Measurements from ENCODE around the gene POLDIP3.

The POLDIP3 gene, protein sequence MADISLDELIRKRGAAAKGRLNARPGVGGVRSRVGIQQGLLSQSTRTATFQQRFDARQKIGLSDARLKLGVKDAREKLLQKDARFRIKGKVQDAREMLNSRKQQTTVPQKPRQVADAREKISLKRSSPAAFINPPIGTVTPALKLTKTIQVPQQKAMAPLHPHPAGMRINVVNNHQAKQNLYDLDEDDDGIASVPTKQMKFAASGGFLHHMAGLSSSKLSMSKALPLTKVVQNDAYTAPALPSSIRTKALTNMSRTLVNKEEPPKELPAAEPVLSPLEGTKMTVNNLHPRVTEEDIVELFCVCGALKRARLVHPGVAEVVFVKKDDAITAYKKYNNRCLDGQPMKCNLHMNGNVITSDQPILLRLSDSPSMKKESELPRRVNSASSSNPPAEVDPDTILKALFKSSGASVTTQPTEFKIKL

DNA sequence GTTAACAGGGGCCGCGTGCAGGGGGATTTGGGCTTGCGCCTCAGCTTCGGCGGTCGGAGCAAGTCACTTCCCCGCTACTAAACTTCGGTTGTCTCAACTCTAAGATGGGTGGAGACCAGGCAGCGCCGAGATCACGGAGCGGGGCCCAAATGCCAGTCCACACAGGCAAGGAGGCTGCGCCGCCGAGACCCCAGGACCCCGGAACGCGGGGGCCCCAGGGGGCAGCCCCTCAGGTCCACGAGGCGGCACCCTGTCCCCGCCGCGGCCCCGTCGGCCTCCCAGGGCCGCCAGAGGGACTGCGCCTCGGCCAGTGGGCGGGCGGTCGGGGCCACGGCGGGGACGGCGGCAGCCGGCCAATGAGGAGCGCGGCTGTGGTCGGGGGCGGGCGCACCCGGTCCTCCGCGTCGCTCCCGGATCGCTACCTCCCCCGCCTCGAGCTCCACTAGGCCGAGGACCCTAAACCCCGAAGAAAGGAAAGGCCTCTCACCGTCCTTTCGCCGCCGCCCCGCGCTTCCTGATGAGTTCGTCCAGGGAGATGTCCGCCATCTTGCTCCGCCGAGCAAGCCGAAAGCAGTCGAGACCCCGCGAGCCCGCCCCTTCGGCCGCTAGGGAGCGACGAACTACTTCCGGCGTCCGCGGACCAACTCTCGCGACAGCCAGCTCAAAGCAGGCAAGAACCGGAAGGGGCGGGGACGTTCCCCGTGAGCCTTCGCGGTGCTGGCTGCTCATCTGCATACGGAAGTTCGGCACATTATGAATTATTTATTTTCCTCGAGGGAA lies at the start of gene POLDIP3:
POLDIP3 (minus strand) TSS at position 572 of the 780 bp plus-strand sequence; CDS start at position 546, 26 bp downstream.
- peak; percentile 99 for DNase-seq (ENCODE audit: low read depth)

DNA sequence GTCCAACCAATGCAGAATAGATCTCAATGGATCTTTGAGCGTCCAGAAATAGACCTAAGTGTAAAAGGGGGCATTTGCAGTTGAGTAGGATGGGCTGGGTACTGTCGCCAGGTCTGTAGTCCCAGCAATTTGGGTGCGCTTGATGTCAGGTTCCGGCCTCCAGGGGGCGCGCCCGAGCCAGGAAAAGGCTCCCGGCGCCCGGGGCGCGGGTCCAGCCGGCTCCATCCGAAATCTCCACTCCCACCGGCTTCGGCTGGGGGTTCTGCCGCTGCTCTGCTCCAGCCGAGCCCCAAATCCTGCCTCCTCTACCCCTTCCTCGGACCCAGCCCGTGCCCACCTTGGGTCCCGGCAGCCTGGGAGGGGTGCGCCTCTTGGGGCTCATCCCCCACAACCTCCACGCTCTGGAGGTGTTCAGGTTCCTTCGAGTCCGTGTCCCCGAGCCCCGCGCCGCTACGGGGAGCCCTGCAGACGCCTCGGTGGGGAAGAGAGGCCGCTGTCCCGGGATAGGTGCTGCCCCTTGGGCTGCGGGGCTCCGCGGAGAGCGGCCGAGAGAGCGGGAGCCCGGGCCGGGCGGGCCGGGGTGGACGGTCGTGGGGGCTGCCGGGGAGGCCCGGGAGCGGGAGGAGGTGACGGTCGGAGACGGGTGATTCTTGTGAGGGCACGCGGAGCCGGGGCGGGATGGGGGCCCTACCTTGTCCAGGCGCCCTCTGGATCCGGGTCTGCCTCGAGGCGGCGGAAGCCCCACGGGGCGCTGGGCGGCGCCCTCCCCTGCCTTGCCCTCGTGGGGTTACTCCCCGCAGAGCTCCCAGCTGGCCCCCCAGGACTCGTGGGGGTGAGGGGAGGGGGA lies 47.5 kb upstream of the POLDIP3 start:
- DNase-seq (ENCODE audit: low read depth): peak; percentile 79

DNA sequence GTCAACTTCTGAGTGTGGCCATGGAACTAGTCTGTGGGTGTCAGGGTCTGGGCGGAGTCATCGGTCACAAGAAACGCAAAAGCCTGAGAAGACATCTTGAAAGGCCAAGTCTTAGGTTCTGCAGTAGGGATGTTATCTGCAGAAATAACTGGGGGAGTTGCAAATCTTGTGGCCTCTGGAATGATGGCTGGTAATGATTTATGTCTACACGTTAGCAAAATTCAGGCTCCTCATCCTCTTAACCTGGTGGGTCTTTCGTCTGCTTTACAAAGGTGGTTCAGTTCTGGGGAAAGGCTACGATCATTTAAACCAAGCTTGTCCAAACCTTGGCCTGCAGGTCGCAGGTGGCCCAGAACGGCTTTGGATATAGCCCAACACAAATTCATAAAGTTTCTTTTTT lies 41.9 kb upstream of the POLDIP3 start:
- DNase-seq (ENCODE audit: low read depth): no peak

DNA sequence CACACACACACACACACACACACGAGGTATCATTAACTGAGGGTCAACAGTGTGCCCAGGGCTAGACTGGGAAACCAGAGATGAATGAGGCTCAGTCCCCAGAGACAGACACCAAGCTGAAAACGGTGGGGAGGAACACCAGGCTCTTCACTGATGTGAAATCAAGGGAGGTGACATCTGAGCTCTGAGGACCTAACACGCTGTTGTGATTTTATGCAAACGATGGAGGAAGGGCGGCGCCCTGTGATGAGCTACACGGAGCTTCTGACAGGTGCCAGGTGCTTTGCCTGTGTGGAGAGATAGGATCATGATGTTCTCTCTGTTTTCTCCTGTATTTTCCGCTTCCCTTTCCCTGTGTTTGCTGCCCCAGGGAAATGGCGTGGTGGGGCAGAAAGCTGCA lies 41.0 kb upstream of the POLDIP3 start:
- no peak for DNase-seq (ENCODE audit: low read depth)

DNA sequence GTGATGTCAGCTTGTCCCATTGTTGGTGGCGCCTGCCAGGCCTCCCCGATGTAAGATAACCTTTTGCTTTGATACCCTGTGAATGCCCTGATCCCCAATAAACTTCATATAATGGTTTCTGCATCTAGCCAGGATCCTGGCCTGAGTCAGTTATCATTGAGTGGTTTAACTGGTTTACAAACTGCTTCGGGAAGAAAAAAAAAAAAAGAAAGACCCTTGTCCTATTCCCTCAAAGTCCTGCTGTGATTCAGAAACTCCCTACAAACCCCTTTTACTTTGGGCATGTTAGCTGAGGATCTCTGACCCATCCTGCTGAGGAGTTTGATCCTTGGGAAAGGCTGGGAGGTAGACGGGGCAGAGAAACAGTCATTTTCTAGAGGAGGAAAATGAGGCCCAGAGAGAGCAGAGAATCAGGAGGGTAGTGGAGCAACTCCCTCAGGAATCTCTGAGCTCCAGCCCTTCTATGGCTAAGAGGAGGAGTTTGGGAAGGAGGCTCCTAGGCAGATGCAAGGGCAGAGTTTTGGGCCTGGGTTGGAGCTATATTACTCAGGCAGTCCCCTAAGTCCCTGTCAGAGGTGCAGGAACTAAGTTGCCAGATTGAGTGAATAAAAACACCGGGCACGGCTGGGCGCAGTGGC lies 39.9 kb upstream of the POLDIP3 start:
- DNase-seq (ENCODE audit: low read depth): no peak

DNA sequence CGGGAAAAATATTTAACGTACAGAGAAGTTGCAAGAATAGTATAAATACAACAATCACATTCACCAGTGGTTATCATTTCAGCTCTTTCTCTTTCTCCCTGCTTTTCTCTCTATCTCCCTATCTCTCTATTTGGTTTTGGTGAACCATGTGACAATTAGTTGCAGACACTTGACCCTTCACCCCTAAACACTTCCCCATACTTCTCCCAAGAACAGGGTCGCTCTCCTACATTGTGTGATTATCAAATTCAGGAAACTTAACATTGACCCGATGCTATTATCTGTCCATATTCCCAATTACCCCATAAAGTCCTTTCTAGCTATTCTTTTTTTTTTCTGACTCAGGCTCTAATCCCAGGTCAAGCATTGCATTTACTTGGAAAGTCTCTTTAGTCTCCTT lies 39.3 kb upstream of the POLDIP3 start:
- DNase-seq (ENCODE audit: low read depth): no peak

DNA sequence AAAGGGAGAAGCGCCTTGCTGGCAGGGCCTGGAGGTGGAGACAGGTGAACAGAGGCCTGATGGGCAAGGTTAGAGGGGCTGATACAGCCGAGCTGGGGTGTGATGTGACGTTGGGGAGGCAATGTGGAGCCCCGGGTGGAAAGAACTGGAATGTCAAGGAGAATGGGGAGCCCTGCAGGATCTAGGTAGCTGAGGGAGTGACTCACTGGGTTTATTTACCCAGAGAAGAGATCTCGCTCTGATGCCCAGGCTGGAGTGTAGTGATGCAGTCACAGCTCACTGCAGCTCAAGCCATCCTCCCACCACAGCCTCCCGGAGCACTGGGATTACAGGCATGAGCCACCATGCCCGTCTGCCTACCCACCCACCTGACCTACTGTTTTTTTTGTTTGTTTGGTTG lies 36.5 kb upstream of the POLDIP3 start:
- peak; percentile 82 for DNase-seq (ENCODE audit: low read depth)

DNA sequence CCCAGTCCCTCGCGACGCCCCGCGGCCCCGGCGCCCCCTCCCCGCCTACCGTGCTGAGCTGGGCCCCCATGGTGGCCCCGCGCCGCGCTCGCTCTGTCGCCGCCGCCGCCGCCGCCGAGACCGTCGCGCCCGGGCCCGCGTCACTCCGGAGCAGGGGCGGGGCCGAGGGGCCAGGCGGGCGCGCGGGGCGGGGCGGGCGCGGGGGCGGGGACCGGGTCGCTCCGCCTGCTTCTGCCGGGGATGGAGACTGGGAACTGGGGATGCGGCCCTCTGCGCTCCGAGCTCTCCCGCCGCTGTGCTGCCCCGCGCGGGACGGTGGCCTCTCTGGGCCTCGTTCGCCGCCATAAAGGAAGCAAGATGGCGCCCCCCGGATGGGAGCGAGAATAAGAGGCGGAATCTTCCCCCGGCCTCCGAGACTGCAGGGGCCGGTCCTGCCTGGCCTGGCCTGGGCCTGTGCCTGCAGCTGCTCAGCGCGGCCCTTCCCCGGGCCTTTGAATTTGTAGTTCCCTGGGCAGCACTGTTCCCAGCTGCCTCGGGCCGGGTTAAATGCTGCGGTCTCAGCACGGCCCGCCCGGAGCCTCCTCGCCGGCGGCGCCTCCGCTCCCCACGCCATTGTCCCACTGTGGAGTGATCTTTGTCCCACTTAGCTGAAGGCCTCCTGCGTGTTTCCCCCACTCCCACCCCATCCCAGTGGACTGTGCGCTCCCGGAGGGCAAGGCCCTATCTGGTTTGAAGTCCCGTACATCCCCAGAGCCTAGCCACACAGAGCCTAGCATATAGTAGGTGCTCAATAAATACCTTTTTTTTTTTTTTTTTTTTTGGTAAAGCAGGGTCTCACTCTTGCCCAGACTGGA lies 34.8 kb upstream of the POLDIP3 start, which contains the start of gene CYB5R3:
CYB5R3 (minus strand) TSS at position 147 of the 854 bp plus-strand sequence; CDS start at position 70, 77 bp downstream.
- peak; percentile 85 for DNase-seq (ENCODE audit: low read depth)

DNA sequence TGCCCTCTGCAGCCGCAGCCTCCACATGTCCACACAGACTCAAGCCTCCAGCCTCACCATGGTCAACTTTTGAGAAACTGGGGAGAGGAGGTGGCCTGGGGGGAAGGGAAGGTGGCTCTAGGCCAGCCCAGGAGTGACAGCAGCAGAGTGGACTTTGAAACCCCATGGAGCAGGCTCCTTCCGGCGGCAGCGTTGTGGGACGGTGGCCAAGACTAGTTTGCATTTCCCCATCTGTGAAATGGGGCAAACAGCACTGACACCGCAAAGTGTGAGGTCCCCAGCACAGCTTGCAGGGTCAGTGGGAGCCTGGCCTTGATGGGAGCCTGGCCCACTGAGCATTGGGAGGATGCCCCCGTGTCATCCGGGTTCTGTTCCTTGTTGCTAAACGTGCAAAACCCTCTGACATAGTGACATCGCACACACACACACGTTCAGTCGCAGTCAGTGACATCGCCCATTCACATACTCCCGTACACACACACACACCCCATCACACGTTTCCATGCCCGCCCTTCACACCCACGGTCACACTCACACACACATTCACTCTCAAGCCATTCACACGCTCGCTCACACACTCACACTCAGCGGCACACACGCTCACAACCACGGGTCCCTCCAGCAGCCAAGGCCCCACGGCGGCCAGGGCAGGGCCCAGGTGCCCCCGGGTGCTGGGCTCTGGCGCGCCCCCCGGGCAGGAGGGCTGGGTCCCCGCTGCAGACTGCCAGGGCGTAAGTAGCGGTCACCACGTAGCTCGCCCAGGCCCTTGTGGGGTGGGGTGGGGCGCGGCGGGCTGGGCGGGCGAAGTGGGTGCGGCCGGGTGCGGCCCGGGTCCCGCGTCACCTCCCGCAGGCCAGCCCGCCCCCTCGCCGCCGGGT lies 33.9 kb upstream of the POLDIP3 start:
- peak; percentile 67 for DNase-seq (ENCODE audit: low read depth)

DNA sequence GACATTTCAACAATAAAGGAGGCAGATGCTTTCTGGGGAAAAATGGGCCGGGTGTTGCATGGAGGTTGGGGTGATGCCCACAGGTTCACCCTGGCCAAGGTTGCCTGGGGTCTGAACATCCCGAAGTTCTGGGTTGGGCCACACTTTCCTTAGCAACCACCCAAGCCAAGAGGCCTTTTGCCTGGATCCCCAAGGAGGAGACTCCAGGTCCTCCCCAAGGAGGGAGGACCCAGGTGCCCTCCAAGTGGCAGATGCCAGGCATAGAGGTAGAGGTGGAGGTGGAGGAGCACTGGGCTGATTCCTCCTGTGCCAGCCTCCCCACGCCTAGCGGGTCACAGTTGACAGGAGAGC lies 33.3 kb upstream of the POLDIP3 start:
- no peak for DNase-seq (ENCODE audit: low read depth)

DNA sequence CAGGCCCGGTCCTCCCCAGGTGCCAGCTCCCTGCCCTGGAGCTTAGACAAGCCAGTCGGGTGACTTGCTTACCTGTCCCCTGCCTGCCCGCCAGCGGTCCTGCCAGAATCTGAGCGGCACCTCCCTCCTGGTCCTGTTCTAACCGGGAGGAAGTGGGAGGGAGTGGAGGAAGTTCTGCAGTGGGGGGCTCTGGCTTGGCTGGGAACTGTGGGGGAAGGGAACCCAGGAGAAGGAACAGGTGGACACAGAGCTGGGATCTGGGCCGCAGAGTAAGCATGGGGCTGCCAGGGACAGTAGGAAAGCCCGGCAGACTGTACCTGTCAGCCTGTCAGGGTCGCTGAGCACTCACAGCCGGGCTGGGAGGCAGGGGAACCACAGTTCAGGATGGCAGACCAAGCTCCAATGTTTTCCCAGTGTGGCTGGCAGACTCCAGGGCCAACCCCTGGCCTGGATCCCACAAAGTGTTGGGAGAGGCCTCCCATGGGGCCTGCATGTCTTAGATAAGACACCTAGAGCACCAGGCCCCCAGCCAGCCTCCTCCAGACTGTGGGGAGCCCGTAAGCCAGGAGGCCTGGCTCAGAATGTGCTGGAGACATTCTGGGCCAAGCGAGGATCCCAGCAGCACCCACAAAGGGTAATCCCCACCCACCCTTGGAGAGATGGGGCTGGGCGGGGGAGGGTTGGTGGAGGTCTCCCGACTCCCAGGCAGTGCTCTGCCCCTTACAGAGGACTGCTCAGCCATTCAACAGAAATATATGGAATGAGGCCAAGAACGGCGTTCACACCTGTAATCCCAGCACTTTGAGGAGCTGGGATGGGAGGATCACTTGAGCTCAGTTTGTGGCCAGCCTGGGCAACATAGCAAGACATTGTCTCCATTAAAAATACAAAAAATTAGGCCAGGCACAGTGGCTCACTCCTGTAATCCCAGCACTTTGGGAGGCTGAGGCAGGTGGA lies 32.2 kb upstream of the POLDIP3 start:
- no peak for DNase-seq (ENCODE audit: low read depth)

DNA sequence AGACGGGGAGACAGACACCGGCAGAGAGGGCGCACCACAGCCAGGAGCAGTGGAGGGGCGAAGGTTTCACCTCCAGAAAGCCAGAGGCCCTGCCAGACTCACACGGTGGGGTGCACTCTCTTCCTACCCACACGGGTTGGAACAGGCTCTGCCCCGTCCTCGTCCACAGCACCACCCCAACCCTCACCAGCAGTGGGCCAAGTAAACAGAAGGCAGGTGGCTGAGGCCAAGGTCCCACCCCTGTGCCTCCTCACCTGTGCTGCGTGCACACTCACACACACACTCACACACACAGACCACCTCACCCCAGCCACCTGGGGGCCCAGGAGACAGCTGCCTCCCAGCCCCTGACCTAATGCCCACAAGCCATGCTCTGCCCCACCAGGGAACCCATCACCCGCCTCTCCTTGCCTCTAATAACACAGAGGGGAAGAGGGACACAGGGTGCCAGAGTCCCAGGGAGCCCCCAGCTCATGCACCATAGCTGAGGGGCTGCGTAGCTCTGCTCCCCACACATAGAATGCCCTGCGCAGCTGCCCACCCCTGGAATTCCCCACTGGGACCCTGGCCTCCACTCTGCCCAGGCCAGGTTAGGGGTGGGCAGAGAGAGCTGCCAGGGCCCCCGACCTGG lies 31.4 kb upstream of the POLDIP3 start:
- no peak for DNase-seq (ENCODE audit: low read depth)

DNA sequence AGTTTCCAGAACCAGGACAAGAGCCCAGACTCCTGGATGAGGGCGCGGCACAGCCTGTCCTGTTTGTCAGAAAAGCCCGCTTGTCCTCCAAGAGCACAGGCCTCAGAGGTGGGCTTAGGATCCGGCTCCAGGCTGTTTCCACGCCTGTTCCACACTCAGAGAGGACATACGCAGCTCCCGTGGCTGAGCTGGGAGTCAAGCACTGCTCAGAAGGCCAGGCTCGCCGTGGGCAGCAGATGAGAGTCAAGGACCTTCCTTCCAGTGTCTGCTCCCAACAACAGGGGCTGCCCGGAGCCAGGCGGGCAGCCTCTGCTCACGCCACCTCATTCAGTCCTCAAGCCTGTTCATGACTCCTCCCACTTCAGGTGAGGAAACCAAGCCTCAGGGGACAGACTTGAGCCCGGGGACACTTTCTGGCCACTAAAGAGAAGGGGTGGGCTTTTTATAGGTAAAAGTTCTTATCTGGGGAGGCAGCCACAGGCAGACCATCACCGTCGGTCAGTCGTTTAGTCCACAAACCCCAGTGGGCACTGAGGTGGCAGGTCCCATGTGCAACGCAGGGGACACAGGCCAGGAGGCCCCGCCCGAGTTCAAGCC lies 30.8 kb upstream of the POLDIP3 start:
- DNase-seq (ENCODE audit: low read depth): no peak

DNA sequence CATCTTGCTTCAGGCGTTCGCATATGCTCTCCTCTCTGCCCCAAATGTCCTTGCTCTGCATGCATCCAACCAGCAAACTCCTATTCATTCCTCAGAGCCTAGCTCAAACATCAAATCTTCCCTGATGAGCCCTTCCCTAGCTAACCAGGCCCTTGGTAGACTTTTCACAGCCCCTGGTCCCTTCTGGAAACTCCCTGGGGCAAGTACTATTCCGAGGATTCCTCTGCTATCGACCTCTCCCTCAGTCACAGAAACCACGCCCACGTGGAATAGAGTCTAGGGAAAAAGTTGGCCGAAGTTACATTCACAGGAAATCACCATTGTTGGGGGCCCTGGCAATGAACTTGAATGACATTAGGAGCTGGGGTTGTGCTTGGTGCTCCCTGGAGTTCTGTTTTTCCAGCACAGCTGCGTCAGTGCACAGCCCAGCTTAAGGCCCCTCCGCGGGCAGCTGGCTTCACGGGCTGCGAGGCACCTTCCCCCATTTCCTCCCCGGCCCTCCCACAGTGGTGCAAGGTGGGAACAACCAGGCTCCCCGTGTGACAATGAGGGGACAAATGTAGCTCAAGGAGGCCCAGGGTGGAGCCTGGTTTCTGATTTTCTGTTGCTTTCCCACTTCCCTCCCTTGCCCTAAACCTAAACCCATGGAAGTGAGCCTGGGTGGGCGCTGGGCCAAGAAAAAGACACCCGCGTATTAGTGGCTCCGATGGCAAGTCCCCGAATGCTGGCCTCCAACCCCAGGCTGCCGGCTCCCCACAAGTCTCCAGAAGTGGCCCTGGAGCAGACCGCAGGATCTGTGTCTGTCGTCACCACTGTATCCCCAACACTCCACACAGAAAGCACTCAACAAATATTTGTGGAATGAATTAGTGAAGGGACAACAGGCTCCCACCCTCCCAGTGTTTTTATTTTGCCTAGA lies 30.0 kb upstream of the POLDIP3 start:
- no peak for DNase-seq (ENCODE audit: low read depth)

DNA sequence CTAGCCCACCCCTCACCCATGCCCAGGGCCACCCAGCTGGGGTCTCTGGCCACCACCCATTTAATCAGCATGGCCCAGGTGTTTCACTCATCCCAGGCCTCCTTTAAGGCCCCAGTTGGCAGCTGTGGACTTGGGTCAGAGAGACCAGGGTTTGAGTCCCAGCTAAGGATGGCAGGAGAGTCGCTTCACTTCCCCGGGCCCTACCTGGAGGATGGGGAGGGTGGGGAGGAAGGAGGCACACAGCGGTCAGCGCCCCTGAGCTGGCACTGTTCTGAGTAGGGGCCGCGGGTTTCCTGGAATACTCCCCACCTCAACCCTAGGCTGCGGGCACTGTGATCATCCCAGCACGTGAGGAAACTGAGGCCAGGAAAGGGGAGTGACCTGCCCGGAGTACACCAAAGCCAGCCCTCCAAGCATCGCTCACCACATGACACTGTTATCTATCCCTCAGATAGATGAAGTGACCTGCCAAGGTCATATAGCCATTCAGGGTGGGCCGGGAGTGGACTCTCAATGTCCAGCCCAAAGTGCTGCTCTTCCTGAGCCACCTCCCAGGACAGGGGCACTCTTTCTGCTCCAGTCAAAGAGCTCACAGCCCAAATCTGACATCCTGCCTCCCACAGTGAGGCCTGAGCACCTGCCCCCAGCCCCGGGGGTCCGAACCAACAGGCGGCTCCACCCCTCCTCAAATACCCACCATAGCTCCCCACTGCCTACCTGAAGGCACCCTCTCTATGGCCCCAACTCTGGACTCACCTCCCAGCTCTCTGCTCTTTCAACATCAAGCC lies 29.1 kb upstream of the POLDIP3 start:
- no peak for DNase-seq (ENCODE audit: low read depth)

Measured in ELR (cell line).